Central memory CD8-positive, alpha-beta T cell (primary cell): ENCODE data around the gene CERS5.

Experiments
- ATAC-seq: fragments of 150-1000 bp; cut with Tn5 transposase; replicated peaks from 2 replicates; pipeline ENCODE4 v1.10.0; 2022; ENCODE audit warnings: mild to moderate bottlenecking, moderate FRiP score, moderate number of reproducible peaks; ENCODE audit not compliant: poor library complexity, severe bottlenecking; ENCODE audit errors: extremely low read depth
- DNase-seq, 2 donors: peaks; one replicate each; pipeline ENCODE4 v3.0.0; 2021; ENCODE audit warnings: low spot score in 2 of 2
- H3K27ac Mint-ChIP-seq: one replicate; pipeline ENCODE4 v1.8.0; 2022; ENCODE audit warnings: low read depth, mild to moderate bottlenecking, moderate library complexity, mixed read lengths
- H3K27me3 Mint-ChIP-seq: one replicate; pipeline ENCODE4 v1.8.0; 2022; ENCODE audit warnings: mixed read lengths
- H3K36me3 Mint-ChIP-seq: one replicate; pipeline ENCODE4 v1.8.0; 2022; ENCODE audit warnings: mild to moderate bottlenecking, moderate library complexity, mixed read lengths; ENCODE audit not compliant: insufficient read depth
- H3K4me1 Mint-ChIP-seq: one replicate; pipeline ENCODE4 v1.8.0; 2022; ENCODE audit warnings: mixed read lengths
- H3K4me3 Mint-ChIP-seq: one replicate; pipeline ENCODE4 v1.8.0; 2022; ENCODE audit warnings: mild to moderate bottlenecking, moderate library complexity, mixed read lengths
- H3K9me3 Mint-ChIP-seq: one replicate; pipeline ENCODE4 v1.8.0; 2022; ENCODE audit warnings: mixed read lengths

The CERS5 gene

GRCh38 chr12:50167049-50167828 lies at the start of gene CERS5:
TSS of gene CERS5 (minus strand) at chr12:50167369. CDS start at chr12:50167297, 72 bp downstream.
- H3K4me3 Mint-ChIP-seq, result peak within 1 kb of the TSS; percentile 87
- no peaks in the 10 kb centered on the region for H3K27me3 Mint-ChIP-seq
- ATAC-seq (peak; percentile 98), DNase-seq (peak; percentile 91 to 96)
- peaks cover 18% of the 10 kb centered on the region for H3K4me1 Mint-ChIP-seq
- no peaks in the 10 kb centered on the region for H3K9me3 Mint-ChIP-seq
- peaks cover 11% of the 10 kb centered on the region for H3K36me3 Mint-ChIP-seq
- H3K27ac Mint-ChIP-seq, result peak within 1 kb of the TSS; percentile 94

- no peak overlapping the region for H3K4me3 Mint-ChIP-seq
Observed at GRCh38 chr12:50215033-50215432, 47.9 kb upstream of the CERS5 start.

GRCh38 chr12:50214018-50214417 lies 46.8 kb upstream of the CERS5 start:
- ATAC-seq, result no peak
- Mint-ChIP-seq H3K4me1 (peaks cover 39% of the 10 kb centered on the region), H3K27me3 (no peaks in the 10 kb centered on the region), H3K4me3 (no peak overlapping the region), H3K9me3 (no peaks in the 10 kb centered on the region), H3K36me3 (peaks cover 2% of the 10 kb centered on the region), H3K27ac (peak overlapping the region; percentile 52)
- no peak for DNase-seq

More at GRCh38 chr12:50215033-50215432, 47.9 kb upstream of the CERS5 start:
- no peaks in the 10 kb centered on the region for H3K9me3 Mint-ChIP-seq
- peaks cover 46% of the 10 kb centered on the region for H3K4me1 Mint-ChIP-seq
- no peaks in the 10 kb centered on the region for H3K27me3 Mint-ChIP-seq
- ATAC-seq (no peak), DNase-seq (no peak)
- H3K27ac Mint-ChIP-seq, result no peak overlapping the region
- H3K36me3 Mint-ChIP-seq, result peaks cover 2% of the 10 kb centered on the region

GRCh38 chr12:50213439-50213838 lies 46.3 kb upstream of the CERS5 start:
- Mint-ChIP-seq H3K9me3 (no peaks in the 10 kb centered on the region), H3K36me3 (peaks cover 2% of the 10 kb centered on the region), H3K4me1 (peaks cover 39% of the 10 kb centered on the region), H3K4me3 (no peak overlapping the region), H3K27ac (peak overlapping the region; percentile 52), H3K27me3 (no peaks in the 10 kb centered on the region)
- no peak for ATAC-seq
- no peak for DNase-seq

GRCh38 chr12:50212071-50212467 lies 44.9 kb upstream of the CERS5 start:
- peaks cover 33% of the 10 kb centered on the region for H3K4me1 Mint-ChIP-seq
- peak; percentile 49 for ATAC-seq
- H3K36me3 Mint-ChIP-seq, result peaks cover 2% of the 10 kb centered on the region
- no peaks in the 10 kb centered on the region for H3K9me3 Mint-ChIP-seq
- H3K4me3 Mint-ChIP-seq, result peak overlapping the region; percentile 55
- DNase-seq, result no peak
- peak overlapping the region; percentile 92 for H3K27ac Mint-ChIP-seq
- H3K27me3 Mint-ChIP-seq, result no peaks in the 10 kb centered on the region

- Mint-ChIP-seq H3K4me1 (peaks cover 31% of the 10 kb centered on the region), H3K36me3 (peaks cover 5% of the 10 kb centered on the region), H3K4me3 (peak overlapping the region; percentile 55), H3K9me3 (no peaks in the 10 kb centered on the region), H3K27ac (peak overlapping the region; percentile 92), H3K27me3 (no peaks in the 10 kb centered on the region)
- ATAC-seq (peak; percentile 36), DNase-seq (no peak)
Observed at GRCh38 chr12:50211392-50212070, 44.4 kb upstream of the CERS5 start.

GRCh38 chr12:50207424-50207823 lies 40.3 kb upstream of the CERS5 start:
- Mint-ChIP-seq H3K36me3 (peaks cover 32% of the 10 kb centered on the region), H3K9me3 (no peaks in the 10 kb centered on the region), H3K27me3 (no peaks in the 10 kb centered on the region), H3K4me1 (peaks cover 11% of the 10 kb centered on the region), H3K27ac (peak overlapping the region; percentile 19), H3K4me3 (no peak overlapping the region)
- no peak for DNase-seq
- no peak for ATAC-seq

- DNase-seq (no peak), ATAC-seq (no peak)
- H3K9me3 Mint-ChIP-seq, result no peaks in the 10 kb centered on the region
- no peak overlapping the region for H3K4me3 Mint-ChIP-seq
- no peak overlapping the region for H3K27ac Mint-ChIP-seq
- H3K4me1 Mint-ChIP-seq, result no peaks in the 10 kb centered on the region
- H3K27me3 Mint-ChIP-seq, result no peaks in the 10 kb centered on the region
- peaks cover 36% of the 10 kb centered on the region for H3K36me3 Mint-ChIP-seq
Observed at GRCh38 chr12:50205648-50206047, 38.5 kb upstream of the CERS5 start.

GRCh38 chr12:50203691-50204090 lies 36.5 kb upstream of the CERS5 start:
- no peak overlapping the region for H3K27ac Mint-ChIP-seq
- H3K27me3 Mint-ChIP-seq, result no peaks in the 10 kb centered on the region
- no peak overlapping the region for H3K4me3 Mint-ChIP-seq
- DNase-seq, result no peak
- H3K4me1 Mint-ChIP-seq, result no peaks in the 10 kb centered on the region
- H3K9me3 Mint-ChIP-seq, result no peaks in the 10 kb centered on the region
- ATAC-seq, result no peak
- H3K36me3 Mint-ChIP-seq, result peaks cover 49% of the 10 kb centered on the region

GRCh38 chr12:50201987-50202521 lies 34.9 kb upstream of the CERS5 start:
- ATAC-seq (no peak), DNase-seq (no peak)
- Mint-ChIP-seq H3K27me3 (no peaks in the 10 kb centered on the region), H3K27ac (no peak overlapping the region), H3K4me3 (no peak overlapping the region), H3K4me1 (no peaks in the 10 kb centered on the region), H3K36me3 (peaks cover 59% of the 10 kb centered on the region), H3K9me3 (no peaks in the 10 kb centered on the region)

- ATAC-seq (no peak), DNase-seq (no peak)
- H3K36me3 Mint-ChIP-seq, result peaks cover 60% of the 10 kb centered on the region
- no peak overlapping the region for H3K4me3 Mint-ChIP-seq
- H3K4me1 Mint-ChIP-seq, result no peaks in the 10 kb centered on the region
- no peaks in the 10 kb centered on the region for H3K27me3 Mint-ChIP-seq
- H3K9me3 Mint-ChIP-seq, result no peaks in the 10 kb centered on the region
- no peak overlapping the region for H3K27ac Mint-ChIP-seq
Observed at GRCh38 chr12:50200552-50201273, 33.5 kb upstream of the CERS5 start.

GRCh38 chr12:50198829-50199228 lies 31.7 kb upstream of the CERS5 start:
- Mint-ChIP-seq H3K27me3 (no peaks in the 10 kb centered on the region), H3K4me1 (no peaks in the 10 kb centered on the region), H3K9me3 (no peaks in the 10 kb centered on the region), H3K4me3 (no peak overlapping the region), H3K36me3 (peaks cover 55% of the 10 kb centered on the region), H3K27ac (no peak overlapping the region)
- DNase-seq, result no peak
- no peak for ATAC-seq
